Heart left ventricle (tissue), 16 donors: ENCODE measurements around the gene SH3D19. TPM values are rescaled to one million over a fixed set of nuclear protein-coding genes. Genes with fewer than 3 reads are reported as not detected.

Experiments used
- ATAC-seq, 4 donors: fragments of 200-7000 bp; cut with Tn5 transposase; one replicate each; pipeline ENCODE4 v1.9.1; 2020 to 2022; ENCODE audit warnings: moderate library complexity in 4 of 4, mild to moderate bottlenecking in 3 of 4, moderate number of reproducible peaks in 1 of 4
- DNase-seq, 5 donors: peaks; one replicate each; pipeline ENCODE4 v3.0.0-alpha.2; 2020
- H3K27ac ChIP-seq, 12 donors: fragments of 200-600 bp; sonication (generic) in 4 of 12; one replicate each; pipeline versions ENCODE4 v1.5.0 to v1.8.0; 2016 to 2022; ENCODE audit warnings: mild to moderate bottlenecking in 2 of 12
- H3K27me3 ChIP-seq, 9 donors: fragments of 200-600 bp; sonication (generic) in 2 of 9; one replicate each; pipeline versions ENCODE4 v1.5.1 to v1.8.0; 2016 to 2022; ENCODE audit warnings: mild to moderate bottlenecking in 3 of 9
- H3K36me3 ChIP-seq, 9 donors: fragments of 200-600 bp; sonication (generic) in 2 of 9; one replicate each; pipeline versions ENCODE4 v1.5.0 to v1.8.0; 2018 to 2022; ENCODE audit warnings: mild to moderate bottlenecking in 2 of 9
- H3K4me1 ChIP-seq, 12 donors: fragments of 200-600 bp; sonication (generic) in 4 of 12; one replicate each; pipeline versions ENCODE4 v1.5.0 to v1.8.0; 2016 to 2022; ENCODE audit warnings: mild to moderate bottlenecking in 3 of 12
- H3K4me3 ChIP-seq, 12 donors: fragments of 200-600 bp; sonication (generic) in 4 of 12; one replicate each; pipeline versions ENCODE4 v1.5.0 to v1.8.0; 2017 to 2022; ENCODE audit warnings: mild to moderate bottlenecking in 9 of 12, moderate library complexity in 4 of 12
- H3K9me3 ChIP-seq, 12 donors: fragments of 200-600 bp; sonication (generic) in 4 of 12; one replicate each; pipeline versions ENCODE4 v1.5.0 to v1.8.0; 2016 to 2022; ENCODE audit warnings: mild to moderate bottlenecking in 1 of 12
- CTCF ChIP-seq, 12 donors: fragments of 200-600 bp; sonication (generic) in 4 of 12; IDR thresholded peaks; one replicate each; pipeline versions ENCODE4 v1.5.0 to v1.8.0; 2018 to 2022; ENCODE audit warnings: antibody characterized with exemption in 12 of 12, mild to moderate bottlenecking in 5 of 12
- POLR2A ChIP-seq, 2 donors: fragments of 450-650 bp; IDR thresholded peaks; one replicate each; pipeline ENCODE4 v1.6.1; 2017; ENCODE audit warnings: antibody characterized with exemption in 2 of 2, mild to moderate bottlenecking in 2 of 2, moderate library complexity in 2 of 2
- whole genome bisulfite sequencing, 4 donors: extraction: QIAGEN DNeasy Blood & Tissue Kit in 2 of 4; methylation state at CpG; one replicate each; pipeline versions ENCODE4 v1.1.5 to v1.1.7; 2013 to 2018; 5-methylcytosine and 5-hydroxymethylcytosine counted together
- intact Hi-C, 10 donors: fragments of 100-400 bp; cut with DNase I; formaldehyde crosslinking; loops; one replicate each; pipeline versions ENCODE4 v1.11.1 to v1.14.2; 2022
- polyA plus RNA-seq, 2 donors: library from polyadenylated mRNA; stranded (reverse); fragments of 200-250 nt; gene quantifications; one replicate each; pipeline ENCODE4 v1.2.3, GENCODE V29; 2013
- total RNA-seq, 9 donors: library from RNA; depleted of rRNA in 2 of 9; stranded (reverse); fragments of >200 nt in 2 of 9; fragmentation: NEBNext Ultra II Directional in 3 of 9; extraction: Animal tissue kit (Norgen Biotek cat#: 25700) in 3 of 9; gene quantifications; one replicate each; pipeline versions ENCODE4 v1.1.0 to v1.2.4, GENCODE V29; 2016 to 2023
- donor health status: ischemic (EF 13 %, LVEDD 7.1; RV severe dilation, severe dysfunction).
- donor health status: healthy with polysubstance abuse.
- donor health status: DM: no; HTN: yes; CAD: no.
- donor health status: DM: no; HTN: no; CAD: no.
- donor health status: ischemic (EF 25% LVEDD 6.9; RV normal size, moderate dysfunction).
- donor health status: ischemic (EF 25% LVEDD 5.7; RV mildly dilated, moderate dysfunction).
- donor health status: healthy.
- donor health status: DM: yes; HTN: yes; CAD: no.
- donor health status: ischemic (EF 35%, LVEDD 5.7; RV mildly dilated, moderate dysfunction).
- donor health status: nonischemic (EF 11% LVEDD 7.7; RV severe dilation, severe dysfunction).
- donor health status: DM: yes; HTN: yes; CAD: no.
- donor health status: PGD.
- donor health status: ischemic (EF 29% LVEDD 5.4; RV normal size, mild dysfunction).
- donor health status: nonischemic (EF 23%, LVEDD 6.1; RV moderate dilation, normal function).

SH3D19 gene
- total and polyA plus RNA-seq, 11 donors, result 60.4 to 173 (median 126) TPM

- peaks cover 0 to 4% (median 0%) of the 10 kb centered on the region in 12 donors for H3K4me1 ChIP-seq
- H3K27me3 ChIP-seq, result no peaks in the 10 kb centered on the region
- H3K27ac ChIP-seq, result no peak overlapping the region
- intact Hi-C loops, result no loop called here
- DNase-seq (no peak), ATAC-seq (no peak)
- WGBS, 4 donors, result 77 to 87% (median 82%) methylated on average over 4 of the region's 4 CpGs
- H3K9me3 ChIP-seq, result no peaks in the 10 kb centered on the region
- H3K4me3 ChIP-seq, result no peak overlapping the region
- H3K36me3 ChIP-seq, result no peaks in the 10 kb centered on the region
- TF ChIP-seq CTCF (IDR thresholded peaks at IDR 0.05) (no peak), POLR2A (IDR thresholded peaks at IDR 0.05) (no peak)
These were observed 29.8 kb upstream of the SH3D19 start for GRCh38 chr4:151355155-151355554.

- Histone ChIP-seq H3K4me3 (no peak overlapping the region), H3K27me3 (no peaks in the 10 kb centered on the region), H3K4me1 (no peaks in the 10 kb centered on the region), H3K27ac (no peak overlapping the region), H3K36me3 (no peaks in the 10 kb centered on the region), H3K9me3 (no peaks in the 10 kb centered on the region)
- intact Hi-C loops, result no loop called here
- ATAC-seq, result no peak
- TF ChIP-seq POLR2A (IDR thresholded peaks at IDR 0.05) (no peak), CTCF (IDR thresholded peaks at IDR 0.05) (no peak)
- DNase-seq, result no peak
- 66 to 83% (median 72%) methylated on average over 9 of the region's 9 CpGs for WGBS, 4 donors
These were observed 22.3 kb upstream of the SH3D19 start for GRCh38 chr4:151347490-151348235.

- TF ChIP-seq CTCF (IDR thresholded peaks at IDR 0.05) (no peak), POLR2A (IDR thresholded peaks at IDR 0.05) (no peak)
These were observed 19.5 kb upstream of the SH3D19 start for GRCh38 chr4:151344948-151345347.

GRCh38 chr4:151340751-151341385 lies 15.5 kb upstream of the SH3D19 start:
- ATAC-seq (no peak), DNase-seq (no peak)
- H3K27ac ChIP-seq, result no peak overlapping the region
- H3K27me3 ChIP-seq, result no peaks in the 10 kb centered on the region
- no peak for TF ChIP-seq POLR2A (IDR thresholded peaks at IDR 0.05)
- no peak for TF ChIP-seq CTCF (IDR thresholded peaks at IDR 0.05)
- WGBS, 4 donors, result 87 to 94% (median 93%) methylated on average over 5 of the region's 5 CpGs
- intact Hi-C loops, result no loop called here
- H3K36me3 ChIP-seq, result no peaks in the 10 kb centered on the region
- H3K4me1 ChIP-seq, result no peaks in the 10 kb centered on the region
- H3K4me3 ChIP-seq, result no peak overlapping the region
- H3K9me3 ChIP-seq, result no peaks in the 10 kb centered on the region

More at GRCh38 chr4:151344948-151345347, 19.5 kb upstream of the SH3D19 start:
- Histone ChIP-seq H3K4me1 (no peaks in the 10 kb centered on the region), H3K4me3 (no peak overlapping the region), H3K27ac (no peak overlapping the region), H3K36me3 (no peaks in the 10 kb centered on the region), H3K27me3 (no peaks in the 10 kb centered on the region), H3K9me3 (no peaks in the 10 kb centered on the region)
- intact Hi-C loops, result no loop called here
- ATAC-seq (no peak), DNase-seq (no peak)
- WGBS, 4 donors, result 95 to 99% (median 97%) methylated on average over 2 of the region's 2 CpGs
